A375 (cell line): Measurements from ENCODE around the gene HAND1. TPM values are rescaled to one million over a fixed set of nuclear protein-coding genes. Genes with fewer than 3 reads are reported as not detected.

Experiments used
- total RNA-seq: library from RNA; depleted of rRNA; stranded (reverse); fragments of >200 nt; shearing (Covaris generic); gene quantifications from 2 replicates; pipeline ENCODE4 v1.2.3, GENCODE V29; 2014; rRNA removed

Gene HAND1
- total RNA-seq, result not detected in 2 replicates

DNA sequence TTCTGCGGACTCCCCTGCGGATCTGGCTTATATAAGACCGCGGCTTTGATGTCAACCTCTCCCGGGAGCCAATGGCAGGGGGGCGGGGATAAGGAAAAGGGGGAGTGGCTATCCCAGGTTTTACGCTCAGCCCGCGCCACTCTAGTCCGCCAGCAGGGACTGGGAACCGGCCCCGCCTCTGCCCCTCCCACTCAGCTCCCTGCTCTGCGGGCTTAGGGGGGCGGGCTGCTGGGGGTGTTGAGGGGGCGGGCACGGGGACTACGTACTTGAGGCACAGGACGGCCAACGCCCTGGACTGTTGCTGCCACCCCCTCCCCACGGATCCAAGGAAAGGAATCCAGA is at the start of gene HAND1:
HAND1 (minus strand) TSS at position 4 of the 342 bp plus-strand sequence. CDS start 219 bp downstream, outside the sequence.

DNA sequence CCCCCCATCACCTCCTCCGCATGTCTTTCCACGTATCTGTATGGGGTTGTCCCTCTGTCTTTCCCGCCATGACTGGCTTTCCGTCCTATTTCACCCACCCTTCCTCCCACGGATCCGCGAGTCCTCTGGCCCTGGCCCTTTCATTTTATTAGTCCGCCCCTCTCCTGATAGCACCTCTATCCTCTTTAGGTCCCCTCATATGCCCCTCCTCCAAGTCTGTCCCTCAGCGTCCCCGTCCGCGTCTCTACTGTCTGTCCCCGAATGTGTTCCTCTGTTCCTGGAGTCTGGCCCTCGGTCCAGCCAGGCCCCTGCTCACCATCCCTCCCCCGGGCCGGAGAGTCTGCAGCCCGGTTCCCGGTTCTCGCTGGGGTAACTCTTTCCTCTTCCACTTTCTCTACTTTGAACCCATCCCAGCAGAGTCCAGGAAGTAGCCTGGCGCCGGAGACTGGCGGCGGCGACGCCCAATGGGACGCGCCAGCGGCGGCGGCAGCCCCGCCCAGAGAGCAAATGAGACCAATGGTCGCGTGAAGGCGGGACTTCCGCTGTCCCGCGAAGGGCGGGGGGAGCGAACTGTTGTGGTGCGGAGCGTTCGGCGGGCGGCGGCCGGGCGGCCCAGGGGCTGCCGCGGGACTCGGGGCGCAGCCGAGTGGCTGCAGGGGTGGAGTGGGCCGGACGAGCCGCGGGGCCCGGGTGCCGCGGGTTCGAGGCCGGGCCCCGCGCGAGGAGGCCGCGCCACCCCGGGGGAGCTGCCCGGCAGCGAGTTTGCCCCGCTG is 32.4 kb downstream of the HAND1 start, which contains the start of gene SAP30L:
SAP30L (plus strand) TSS at position 576 of the 773 bp plus-strand sequence. CDS start 608 bp downstream, outside the sequence.

Other genes with a start within 250 kb of the HAND1 start
- gene SAP30L, start 32.2 kb downstream of the HAND1 start, total RNA-seq, result 28.9 and 33.3 TPM in 2 replicates